HG03159 (cell line): Measurements from ENCODE around the gene SAT1.

Experiments
- ATAC-seq: cut with Tn5 transposase; IDR thresholded peaks from one replicate; pipeline ENCODE4 v1.9.1; 2021; ENCODE audit warnings: mild to moderate bottlenecking, moderate library complexity; ENCODE audit not compliant: unreplicated experiment

Gene SAT1

DNA sequence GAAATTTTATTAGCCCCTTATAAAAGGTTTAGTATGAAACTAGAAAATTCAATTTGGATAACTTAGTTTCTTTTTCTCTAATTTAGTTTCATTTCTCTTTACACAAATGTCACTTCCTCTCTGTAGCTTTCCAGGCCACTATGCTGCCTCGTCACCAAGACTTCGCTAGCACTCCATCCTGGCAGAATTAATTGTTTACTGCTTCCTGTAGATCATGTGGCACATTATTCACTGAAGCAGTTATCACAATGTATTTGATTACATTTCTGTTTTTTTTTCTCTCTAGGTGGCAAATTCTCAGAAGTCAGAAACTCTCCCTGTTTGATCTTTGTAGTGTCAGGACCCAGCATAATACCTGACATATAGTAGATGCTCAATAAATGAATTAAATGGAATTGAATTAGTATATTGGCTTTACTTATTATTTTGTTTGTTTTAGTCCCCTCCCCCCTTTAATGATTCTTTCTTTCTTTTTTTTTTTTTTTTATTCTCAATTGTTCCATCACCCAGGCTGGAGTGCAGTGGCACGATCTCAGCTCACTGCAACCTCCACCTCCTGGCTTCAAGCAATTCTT, 9.3 kb upstream of the SAT1 start:
- peak; percentile 93 for ATAC-seq

DNA sequence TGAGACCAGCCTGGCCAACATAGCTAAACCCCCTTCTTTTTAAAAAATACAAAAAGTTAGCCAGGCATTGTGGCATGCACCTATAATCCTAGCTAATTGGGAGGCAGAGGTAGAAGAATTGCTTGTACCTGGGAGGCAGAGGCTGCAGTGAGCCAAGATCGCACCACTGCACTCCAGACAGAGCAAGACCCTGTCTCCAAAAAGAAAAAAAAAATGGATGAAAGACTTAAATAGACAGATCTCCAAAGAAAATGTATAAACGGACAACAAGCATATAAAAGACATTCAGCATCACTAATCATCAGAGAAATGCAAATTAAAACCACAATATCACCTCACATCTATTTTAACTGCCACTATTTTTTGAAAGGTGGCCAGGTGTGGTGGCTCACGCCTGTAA, 6.6 kb upstream of the SAT1 start:
- no peak for ATAC-seq

DNA sequence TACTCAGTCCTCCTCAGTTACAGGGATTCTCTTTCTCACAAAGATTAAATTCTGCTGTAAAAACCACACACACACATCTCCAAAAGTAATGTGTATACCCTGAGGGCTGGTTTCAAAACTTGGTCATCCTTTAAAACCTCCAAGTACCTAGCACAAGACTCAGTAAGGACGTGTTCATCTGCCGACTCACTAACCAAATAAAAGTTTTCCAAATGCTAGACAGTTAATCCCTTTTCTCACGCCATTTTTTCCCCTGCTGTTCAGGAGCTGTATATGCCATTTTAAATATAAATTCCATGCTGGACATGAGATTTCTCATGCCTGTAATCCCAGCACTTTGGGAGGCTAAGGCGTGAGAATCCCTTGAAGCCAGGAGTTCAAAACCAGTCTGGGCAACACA, 3.9 kb upstream of the SAT1 start:
- no peak for ATAC-seq

DNA sequence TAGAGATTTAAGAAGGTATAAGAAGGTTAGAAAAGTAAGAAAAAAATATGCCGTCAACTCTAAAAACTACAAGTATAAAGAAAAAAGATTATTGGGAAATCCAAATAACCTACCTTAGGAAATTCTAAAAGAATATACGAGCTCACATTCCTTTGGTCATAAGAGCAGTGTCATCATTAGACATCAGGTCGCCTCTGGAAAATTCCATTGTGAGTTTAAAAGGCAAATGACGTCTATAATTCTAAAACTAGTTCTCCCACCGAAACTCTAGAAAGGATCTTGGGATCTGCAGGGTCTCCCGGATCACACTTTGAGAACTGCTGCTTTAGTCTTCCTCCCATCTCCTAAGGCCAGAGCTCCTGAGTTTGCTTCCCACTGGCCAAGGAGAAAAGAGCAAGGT, 518 bp upstream of the SAT1 start:
- ATAC-seq: no peak

DNA sequence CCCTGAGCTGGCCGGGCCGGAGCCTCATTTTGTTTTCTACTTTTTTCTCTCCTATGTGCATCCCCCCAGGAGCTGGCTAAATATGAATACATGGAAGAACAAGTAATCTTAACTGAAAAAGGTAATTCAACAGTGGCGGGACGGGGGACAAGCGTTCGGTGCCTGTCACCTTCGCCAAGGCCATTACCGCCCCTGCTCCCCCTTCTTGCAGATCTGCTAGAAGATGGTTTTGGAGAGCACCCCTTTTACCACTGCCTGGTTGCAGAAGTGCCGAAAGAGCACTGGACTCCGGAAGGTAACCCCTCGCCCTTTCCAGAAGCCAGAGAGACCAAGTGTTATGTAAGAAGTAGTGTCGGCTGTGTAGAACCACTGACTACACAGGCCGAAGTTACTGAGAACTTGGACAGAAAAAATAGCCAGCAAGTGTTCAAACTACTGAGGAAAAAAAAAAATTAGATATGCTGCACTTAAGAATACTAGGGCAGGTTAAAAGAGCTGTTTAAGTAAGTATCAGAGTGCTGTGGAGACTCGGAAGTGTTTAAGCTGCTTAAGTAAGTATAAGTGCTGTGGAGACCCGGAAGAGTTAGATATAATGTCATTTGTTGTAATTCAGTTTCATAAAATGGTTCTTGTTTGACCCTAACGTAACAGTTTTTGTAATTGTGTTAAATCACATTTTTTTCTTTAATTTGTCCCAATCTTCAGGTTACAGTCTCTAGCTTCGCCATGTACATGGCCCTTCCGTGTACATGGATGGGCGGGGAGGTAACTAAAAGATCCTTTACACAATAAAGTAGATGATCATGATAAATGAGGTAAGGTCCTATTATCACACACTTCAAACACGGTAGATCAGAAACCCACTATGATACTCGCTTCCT, 856 bp downstream of the SAT1 start:
- no peak for ATAC-seq

DNA sequence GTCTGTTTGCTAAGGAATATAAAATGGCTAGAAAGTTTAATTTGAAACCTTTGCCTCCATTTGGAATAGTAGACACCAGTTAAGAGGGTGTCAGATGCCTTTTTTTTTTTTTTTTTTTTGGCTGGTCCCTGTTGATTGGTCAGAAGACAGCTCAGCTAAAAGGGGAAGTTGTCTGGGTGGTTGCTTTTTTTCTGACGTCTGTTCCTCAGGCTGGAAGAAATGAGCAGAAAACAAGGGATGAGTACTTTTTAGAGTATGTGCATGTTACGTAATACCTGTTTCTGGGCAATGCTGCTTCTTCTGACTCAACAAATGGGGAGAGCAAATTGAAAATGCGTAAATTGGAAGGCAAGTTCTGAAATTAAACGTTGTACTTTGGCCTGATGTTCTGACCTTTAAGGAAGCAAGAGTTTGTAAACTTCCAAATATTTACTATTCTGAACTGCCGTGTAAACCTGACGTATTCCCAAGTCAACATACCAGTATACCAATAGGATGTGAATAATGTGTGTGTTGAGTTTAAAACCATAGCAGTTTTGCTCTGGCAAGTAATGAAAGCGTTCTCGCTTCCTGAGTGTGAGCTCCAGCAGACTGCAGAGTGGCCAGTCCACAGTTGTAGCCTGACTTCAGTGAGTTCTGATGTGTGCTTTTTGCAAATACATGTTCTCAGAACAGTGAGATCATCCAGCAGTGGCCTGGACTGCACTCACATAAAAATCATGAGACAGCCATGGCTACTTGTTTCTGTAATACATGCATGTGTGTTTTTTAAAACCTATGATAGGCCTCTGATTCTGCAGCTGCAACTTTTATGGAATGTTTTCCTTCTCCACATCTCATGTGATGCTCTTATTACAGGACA, 1.7 kb downstream of the SAT1 start:
- ATAC-seq: no peak

DNA sequence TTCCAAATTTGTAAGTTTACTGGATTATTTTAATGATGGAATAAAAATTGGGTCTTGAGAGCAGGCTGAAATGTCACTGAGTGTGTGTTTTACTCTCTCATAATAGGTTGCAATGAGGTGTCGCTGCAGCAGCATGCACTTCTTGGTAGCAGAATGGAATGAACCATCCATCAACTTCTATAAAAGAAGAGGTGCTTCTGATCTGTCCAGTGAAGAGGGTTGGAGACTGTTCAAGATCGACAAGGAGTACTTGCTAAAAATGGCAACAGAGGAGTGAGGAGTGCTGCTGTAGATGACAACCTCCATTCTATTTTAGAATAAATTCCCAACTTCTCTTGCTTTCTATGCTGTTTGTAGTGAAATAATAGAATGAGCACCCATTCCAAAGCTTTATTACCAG, 2.6 kb downstream of the SAT1 start:
- no peak for ATAC-seq

DNA sequence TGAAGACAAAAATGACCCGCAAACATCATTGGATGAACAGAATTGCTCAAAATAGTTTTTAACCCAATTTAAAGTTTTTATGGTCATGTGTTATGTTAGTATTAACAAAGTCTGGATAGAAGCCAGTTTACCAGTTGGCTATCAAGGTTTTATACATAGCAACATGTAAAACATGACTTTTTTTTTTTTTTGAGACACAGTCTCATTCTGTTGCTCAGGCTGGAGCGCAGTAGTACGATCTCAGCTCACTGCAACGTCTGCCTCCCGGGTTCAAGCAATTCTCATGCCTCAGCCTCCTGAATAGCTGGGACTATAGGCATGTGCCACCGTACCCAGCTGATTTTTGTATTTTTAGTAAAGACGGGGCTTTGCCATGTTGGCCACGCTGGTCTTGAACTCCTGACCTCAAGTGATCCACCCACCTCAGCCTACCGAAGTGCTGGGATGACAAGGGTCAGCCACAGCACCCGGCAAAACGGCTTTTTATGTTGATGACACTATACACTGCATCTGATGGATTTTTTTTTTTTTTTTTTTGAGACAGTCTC, 3.4 kb downstream of the SAT1 start:
- ATAC-seq: no peak

DNA sequence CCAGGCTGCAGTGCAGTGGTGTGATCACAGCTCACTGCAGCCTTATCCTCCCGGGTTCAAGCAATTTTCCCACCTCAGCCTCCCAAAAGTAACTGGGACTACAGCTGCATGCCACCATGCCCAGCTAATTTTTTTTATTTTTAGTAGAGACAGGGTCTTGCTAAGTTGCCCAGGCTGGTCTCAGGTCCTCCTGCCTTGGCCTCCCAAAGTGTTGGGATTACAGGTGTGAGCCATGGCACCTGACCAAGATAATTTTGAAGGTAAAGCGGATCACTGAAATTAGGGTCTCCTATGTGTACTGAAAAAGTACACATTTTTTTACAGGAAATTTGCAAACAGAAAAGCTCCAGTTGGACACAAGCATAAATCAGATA, 4.8 kb downstream of the SAT1 start:
- ATAC-seq: no peak

DNA sequence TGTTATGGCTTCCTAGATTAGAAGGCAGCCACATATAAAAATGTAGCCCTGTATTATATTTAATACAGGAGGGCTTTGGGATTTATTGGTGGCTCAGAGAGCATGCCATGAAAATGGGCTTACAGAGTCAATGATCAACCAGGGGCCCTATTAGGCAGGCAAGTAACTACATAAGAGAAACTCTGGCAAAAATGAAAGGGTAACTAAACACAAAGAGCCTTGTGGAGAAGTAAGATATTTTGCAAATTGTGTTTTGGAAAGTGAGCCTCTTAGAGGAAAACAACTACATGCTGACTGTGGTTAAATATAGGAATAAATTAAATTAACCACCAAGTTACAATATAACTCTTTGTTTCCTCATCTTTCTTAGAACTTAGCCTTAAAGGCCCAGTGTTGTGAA, 5.5 kb downstream of the SAT1 start:
- ATAC-seq: peak; percentile 62

DNA sequence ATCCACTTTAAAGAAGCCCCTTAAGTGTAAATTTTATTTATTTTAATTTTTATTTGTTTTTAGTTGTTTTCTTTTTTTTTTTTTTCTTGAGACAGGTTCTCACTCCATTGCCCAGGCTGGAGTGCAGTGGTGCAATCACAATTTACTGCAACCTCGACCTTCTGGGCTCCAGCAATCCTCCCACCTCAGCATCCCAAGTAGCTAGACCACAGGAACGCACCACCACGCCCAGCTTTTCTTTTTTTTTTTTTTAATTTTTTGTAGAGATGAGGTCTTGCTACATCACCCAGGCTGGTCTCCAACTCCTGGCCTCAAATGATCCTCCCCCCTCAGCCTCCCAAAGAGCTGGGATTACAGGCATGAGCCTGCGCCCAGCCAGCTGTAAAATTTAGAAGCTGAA, 6.0 kb downstream of the SAT1 start:
- no peak for ATAC-seq

DNA sequence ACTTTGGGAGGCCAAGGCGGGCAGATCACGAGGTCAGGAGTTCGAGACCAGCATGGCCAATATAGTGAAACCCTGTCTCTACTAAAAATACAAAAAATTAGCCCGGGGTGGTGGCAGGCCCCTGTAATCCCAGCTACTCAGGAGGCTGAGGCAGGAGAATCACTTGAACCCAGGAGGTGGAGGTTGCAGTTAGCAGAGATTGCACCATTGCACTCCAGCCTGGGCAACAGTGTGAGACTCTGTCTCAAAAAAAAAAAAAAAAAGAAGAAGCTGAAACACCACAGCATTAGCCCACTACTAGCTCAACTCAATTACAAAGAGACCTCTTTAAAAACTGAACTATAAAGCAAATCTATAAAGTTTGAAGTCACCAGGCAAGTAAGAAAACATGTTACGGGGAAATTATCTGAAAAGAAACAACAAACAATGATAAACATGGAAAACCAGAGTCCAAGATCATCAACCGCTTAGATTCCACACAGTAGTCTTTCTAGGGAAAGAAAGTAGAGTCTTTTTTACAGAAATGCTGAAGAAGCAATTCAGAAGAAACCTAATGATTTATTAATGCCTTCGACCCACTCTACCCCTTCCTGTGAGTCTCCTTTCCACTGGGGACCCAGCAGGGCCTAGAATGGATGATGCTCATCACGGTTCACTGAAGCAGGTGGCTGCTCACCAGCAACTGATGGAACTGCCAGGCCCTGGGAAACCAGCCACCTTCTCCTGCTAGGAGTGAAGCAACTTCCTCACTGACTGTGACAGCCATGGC, 6.6 kb downstream of the SAT1 start:
- no peak for ATAC-seq

DNA sequence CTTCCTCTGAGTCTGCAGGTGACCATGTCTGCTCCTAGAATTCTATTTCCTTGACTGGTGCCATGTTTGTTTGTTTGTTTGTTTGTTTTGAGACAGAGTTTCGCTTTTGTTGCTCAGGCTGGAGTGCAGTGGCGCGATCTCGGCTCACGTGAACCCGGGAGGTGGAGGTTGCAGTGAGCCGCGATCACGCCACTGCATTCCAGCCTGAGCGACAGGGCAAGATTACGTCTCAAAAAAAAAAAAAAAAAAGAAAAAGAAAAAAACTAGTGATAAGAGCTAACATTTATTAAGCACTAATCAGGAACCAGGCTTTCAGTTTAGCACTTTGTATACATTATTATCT, 7.2 kb downstream of the SAT1 start:
- ATAC-seq: no peak

DNA sequence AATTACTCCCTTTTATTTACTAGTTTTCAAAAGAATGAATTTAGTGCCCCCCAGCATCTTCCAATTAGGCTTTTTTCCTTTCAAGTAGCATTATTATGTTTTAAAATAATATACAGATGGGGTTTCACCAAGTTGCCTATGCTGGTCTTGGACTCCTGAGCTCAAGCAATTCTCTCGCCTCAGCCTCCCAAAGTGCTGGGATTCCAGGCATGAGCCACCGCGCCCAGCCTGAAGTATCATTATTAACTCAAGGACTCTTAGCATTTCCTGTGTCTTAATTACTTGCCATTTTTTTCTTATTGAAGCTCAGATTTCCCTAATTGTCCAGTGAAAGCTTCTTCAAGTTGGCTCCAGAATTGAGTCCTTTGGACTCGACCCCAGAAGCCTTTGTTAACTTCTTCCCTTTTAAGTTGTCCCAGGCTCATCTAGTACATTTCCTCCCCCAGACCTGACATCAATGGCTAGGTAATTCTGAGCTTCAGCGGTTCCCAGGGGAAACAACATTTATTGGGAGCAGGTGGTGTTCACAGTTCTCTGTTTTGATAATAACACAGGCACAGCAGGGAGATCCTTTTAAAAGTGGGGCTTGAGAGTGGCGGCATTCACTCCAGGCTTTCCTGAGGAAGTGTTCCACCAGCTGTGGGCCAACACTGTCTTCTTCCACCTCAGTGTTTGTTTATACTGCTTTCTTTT, 10.0 kb downstream of the SAT1 start:
- no peak for ATAC-seq

DNA sequence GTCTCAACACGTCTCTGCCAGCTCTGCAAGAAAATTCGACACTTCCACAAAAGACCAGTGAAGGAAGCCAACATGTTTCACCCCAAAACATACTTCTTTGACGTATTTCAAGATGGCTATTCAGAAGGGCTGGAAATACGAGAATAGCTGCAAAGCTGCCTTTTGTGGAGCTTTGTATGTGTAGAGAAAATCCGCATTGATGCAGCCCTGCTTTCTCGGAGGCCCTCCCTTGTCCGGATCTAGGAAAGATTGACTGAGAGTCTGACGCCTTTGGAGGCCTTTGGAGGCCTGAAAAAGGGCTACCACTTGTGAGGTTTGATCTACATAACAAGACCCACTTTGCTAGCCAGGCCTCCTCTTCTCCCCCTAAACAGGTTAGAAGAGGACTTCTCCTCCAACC, 12.2 kb downstream of the SAT1 start:
- ATAC-seq: no peak

DNA sequence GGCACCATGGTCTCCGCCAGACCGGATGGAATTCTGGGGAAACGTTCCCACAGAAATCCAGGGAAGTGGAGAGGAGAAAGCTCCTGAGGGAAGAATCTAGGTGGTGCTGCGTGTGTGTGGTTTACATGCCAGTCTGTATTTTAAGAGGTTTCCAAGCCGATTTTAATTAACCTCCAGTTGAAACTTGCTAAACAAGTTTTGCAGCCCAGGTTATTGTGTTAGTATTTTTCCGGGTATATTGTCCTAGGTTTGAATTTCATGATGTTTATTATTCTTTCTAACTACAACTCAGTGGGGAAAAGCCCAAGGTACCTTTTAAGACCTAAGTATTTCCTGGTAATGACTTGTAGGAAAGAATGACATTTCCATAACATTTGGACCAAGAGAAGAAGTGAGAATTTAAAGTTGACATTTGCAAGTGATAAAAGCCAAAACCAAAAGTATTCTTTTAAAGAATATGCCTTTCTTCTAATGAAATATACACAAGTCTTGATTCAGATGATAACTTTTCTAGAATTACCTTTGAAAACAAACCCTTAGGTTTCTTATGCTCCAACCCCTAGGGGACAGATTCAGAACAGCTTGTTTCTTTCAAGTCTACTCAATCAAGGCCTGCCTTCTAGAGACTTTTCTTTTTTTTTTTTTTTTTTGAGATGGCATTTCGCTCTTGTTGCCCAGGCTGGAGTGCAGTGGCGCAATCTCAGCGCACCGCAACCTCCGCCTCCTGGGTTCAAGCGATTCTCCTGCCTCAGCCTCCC, 14.6 kb downstream of the SAT1 start:
- ATAC-seq: no peak

DNA sequence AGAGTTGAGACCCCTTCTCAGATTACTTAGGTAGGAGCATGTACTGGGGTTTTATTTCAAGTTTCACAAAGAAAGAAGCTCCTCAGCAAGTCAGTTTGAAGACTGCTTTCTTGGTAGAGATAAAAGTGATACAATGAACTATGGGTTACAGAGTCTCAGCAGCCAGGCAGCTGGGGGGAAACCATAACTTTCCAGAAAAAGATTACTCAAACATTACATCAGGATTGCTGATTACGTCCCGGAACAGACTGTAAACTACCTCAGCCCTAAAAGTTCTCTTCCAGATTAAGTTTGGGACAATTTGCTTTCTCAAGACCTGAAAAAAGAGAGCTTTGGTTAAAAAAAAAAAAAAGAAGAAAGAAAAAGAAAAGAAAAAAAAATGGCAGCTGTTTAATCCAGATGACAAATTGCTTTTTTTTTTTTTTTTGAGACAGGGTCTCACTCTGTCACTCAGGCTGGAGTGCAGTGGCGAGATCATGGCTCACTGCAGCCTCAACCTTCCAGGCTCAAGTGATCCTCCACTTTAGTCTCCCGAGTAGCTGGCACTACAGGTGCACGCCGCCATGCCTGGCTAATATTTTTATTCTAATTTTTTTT, 16.6 kb downstream of the SAT1 start:
- no peak for ATAC-seq

DNA sequence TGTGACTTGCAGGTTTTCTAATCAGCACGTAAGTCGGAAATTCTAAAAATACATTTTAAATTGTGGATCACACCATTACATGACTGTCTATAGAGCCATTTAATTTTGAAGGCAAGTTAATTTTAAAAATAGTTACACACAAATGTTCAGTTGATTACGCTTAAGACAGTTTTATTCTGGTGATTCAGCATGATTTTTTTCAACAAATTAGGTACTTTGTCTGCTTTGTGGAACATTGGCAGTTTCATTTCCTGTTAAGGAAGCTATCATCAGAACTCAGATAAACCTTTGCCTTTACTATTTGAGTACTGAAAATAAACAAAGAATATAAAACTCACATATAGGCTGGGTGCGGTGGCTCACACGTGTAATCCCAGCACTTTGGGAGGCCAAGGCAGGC, 19.5 kb downstream of the SAT1 start:
- no peak for ATAC-seq

DNA sequence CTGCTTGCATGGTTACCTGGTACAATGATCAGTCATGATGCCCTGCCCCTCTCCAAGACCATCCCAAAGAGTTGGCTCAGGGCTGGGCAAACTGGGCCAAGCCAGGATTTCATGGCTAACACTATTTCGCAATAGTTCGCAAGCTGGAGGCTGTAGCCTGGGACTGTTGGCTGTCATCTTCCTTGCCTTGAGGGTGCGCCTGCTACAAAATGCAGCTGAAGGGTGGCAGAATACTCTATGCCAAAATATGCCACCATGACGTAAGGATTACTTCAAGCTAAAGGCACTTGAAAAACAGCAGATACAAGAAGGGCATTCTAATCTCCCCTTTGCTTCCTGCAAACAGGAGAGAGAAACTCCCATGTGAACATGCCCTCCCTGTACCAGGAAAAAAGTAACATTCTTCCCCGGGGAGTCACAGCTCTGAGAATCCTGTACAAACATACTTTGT, 21.0 kb downstream of the SAT1 start:
- no peak for ATAC-seq
